Measurements from ENCODE around the gene DMD. TPM values are rescaled to one million over a fixed set of nuclear protein-coding genes. Genes with fewer than 3 reads are reported as not detected.

DMD gene
- total RNA-seq, 1 experiment from 2014 or later = 47.2 TPM

- no peaks in the 10 kb centered on the region for H3K27me3 ChIP-seq (replicated peaks; ENCODE audit: control insufficient read depth, insufficient read depth, low read length)
- Mint-ChIP-seq H3K27ac (ENCODE audit: unreplicated experiment) (no peak overlapping the region), H3K4me1 (ENCODE audit: low read depth, unreplicated experiment) (no peaks in the 10 kb centered on the region), H3K36me3 (ENCODE audit: insufficient read depth, unreplicated experiment) (peaks cover 30% of the 10 kb centered on the region), H3K4me3 (ENCODE audit: unreplicated experiment) (no peak overlapping the region), H3K27me3 (ENCODE audit: insufficient read depth, unreplicated experiment) (no peaks in the 10 kb centered on the region), H3K9me3 (ENCODE audit: unreplicated experiment) (no peaks in the 10 kb centered on the region)
- DNase-seq = no peak
- intact Hi-C loops (cut with micrococcal nuclease; ENCODE audit: unreplicated experiment) = no loop called here
- H3K4me1 ChIP-seq = no peaks in the 10 kb centered on the region
- no peaks in the 10 kb centered on the region for H3K9me3 ChIP-seq
- no peaks in the 10 kb centered on the region for H3K36me3 ChIP-seq (ENCODE audit: control insufficient read depth, insufficient read depth, low read length)
- H3K4me3 ChIP-seq (ENCODE audit: low read depth, low read length) = no peak overlapping the region
- POLR2A ChIA-PET = no interaction called here
- no TSS peak for BruUV-seq (replicated peaks)
- CTCF ChIA-PET = no interaction called here
- TF ChIP-seq, protein P1, sequence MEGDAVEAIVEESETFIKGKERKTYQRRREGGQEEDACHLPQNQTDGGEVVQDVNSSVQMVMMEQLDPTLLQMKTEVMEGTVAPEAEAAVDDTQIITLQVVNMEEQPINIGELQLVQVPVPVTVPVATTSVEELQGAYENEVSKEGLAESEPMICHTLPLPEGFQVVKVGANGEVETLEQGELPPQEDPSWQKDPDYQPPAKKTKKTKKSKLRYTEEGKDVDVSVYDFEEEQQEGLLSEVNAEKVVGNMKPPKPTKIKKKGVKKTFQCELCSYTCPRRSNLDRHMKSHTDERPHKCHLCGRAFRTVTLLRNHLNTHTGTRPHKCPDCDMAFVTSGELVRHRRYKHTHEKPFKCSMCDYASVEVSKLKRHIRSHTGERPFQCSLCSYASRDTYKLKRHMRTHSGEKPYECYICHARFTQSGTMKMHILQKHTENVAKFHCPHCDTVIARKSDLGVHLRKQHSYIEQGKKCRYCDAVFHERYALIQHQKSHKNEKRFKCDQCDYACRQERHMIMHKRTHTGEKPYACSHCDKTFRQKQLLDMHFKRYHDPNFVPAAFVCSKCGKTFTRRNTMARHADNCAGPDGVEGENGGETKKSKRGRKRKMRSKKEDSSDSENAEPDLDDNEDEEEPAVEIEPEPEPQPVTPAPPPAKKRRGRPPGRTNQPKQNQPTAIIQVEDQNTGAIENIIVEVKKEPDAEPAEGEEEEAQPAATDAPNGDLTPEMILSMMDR (IDR thresholded peaks at IDR 0.05; ENCODE audit: insufficient read depth in 1 of 2, low read depth in 1 of 2, low read length in 1 of 2, severe bottlenecking in 1 of 2, unreplicated experiment in 1 of 2) = no peak
These were observed 2057.8 kb downstream of the DMD start for GRCh38 chrX:31153475-31154047.

- no peaks in the 10 kb centered on the region for H3K27me3 Mint-ChIP-seq (ENCODE audit: insufficient read depth, unreplicated experiment)
- TF ChIP-seq, protein P1 (IDR thresholded peaks at IDR 0.05; ENCODE audit: insufficient read depth in 1 of 2, low read depth in 1 of 2, low read length in 1 of 2, severe bottlenecking in 1 of 2, unreplicated experiment in 1 of 2) = no peak
- no peak overlapping the region for H3K4me3 ChIP-seq (ENCODE audit: low read depth, low read length)
- BruUV-seq (replicated peaks) = no TSS peak
- no peaks in the 10 kb centered on the region for H3K36me3 ChIP-seq (ENCODE audit: control insufficient read depth, insufficient read depth, low read length)
- H3K9me3 ChIP-seq = no peaks in the 10 kb centered on the region
- intact Hi-C loops (cut with micrococcal nuclease; ENCODE audit: unreplicated experiment) = no loop called here
- no peak overlapping the region for H3K4me3 Mint-ChIP-seq (ENCODE audit: unreplicated experiment)
- H3K36me3 Mint-ChIP-seq (ENCODE audit: insufficient read depth, unreplicated experiment) = peaks cover 53% of the 10 kb centered on the region
- H3K4me1 ChIP-seq = no peaks in the 10 kb centered on the region
- CTCF ChIA-PET = no interaction called here
- no peaks in the 10 kb centered on the region for H3K4me1 Mint-ChIP-seq (ENCODE audit: low read depth, unreplicated experiment)
- H3K27me3 ChIP-seq (replicated peaks; ENCODE audit: control insufficient read depth, insufficient read depth, low read length) = no peaks in the 10 kb centered on the region
- no peaks in the 10 kb centered on the region for H3K9me3 Mint-ChIP-seq (ENCODE audit: unreplicated experiment)
- H3K27ac Mint-ChIP-seq (ENCODE audit: unreplicated experiment) = no peak overlapping the region
- POLR2A ChIA-PET = no interaction called here
- DNase-seq = no peak
These were observed 2064.2 kb downstream of the DMD start for GRCh38 chrX:31147175-31147574.

DNA sequence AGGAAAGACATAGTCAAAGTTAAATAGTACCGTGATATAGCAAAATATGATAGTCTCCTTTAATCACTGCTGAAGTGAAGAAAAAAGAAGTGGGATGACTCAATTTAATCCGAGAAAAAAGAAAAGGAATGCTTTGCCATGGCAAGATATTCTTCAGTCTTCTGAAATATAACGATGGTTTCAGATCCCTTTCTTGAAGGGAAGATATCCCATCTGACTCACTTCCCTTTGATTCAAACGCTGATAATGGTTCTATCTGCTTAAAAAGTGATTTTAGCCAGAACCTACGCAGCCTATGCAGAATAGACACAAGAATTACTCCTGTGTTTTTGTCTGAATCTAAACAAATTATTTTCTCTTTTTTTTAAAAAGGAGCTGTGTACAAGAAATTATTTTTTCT is 2071.4 kb downstream of the DMD start:
- H3K4me3 Mint-ChIP-seq (ENCODE audit: unreplicated experiment) = no peak overlapping the region
- intact Hi-C loops (cut with micrococcal nuclease; ENCODE audit: unreplicated experiment) = no loop called here
- no peaks in the 10 kb centered on the region for H3K27me3 Mint-ChIP-seq (ENCODE audit: insufficient read depth, unreplicated experiment)

More for the DNA sequence above, 2071.4 kb downstream of the DMD start:
- Histone ChIP-seq H3K27me3 (replicated peaks; ENCODE audit: control insufficient read depth, insufficient read depth, low read length) (no peaks in the 10 kb centered on the region), H3K4me3 (ENCODE audit: low read depth, low read length) (no peak overlapping the region), H3K36me3 (ENCODE audit: control insufficient read depth, insufficient read depth, low read length) (no peaks in the 10 kb centered on the region), H3K4me1 (no peaks in the 10 kb centered on the region), H3K9me3 (no peaks in the 10 kb centered on the region)
- H3K9me3 Mint-ChIP-seq (ENCODE audit: unreplicated experiment) = no peaks in the 10 kb centered on the region
- ChIA-PET CTCF (no interaction called here), POLR2A (no interaction called here)
- DNase-seq = no peak
- H3K4me1 Mint-ChIP-seq (ENCODE audit: low read depth, unreplicated experiment) = no peaks in the 10 kb centered on the region
- peaks cover 41% of the 10 kb centered on the region for H3K36me3 Mint-ChIP-seq (ENCODE audit: insufficient read depth, unreplicated experiment)
- TF ChIP-seq, protein P1 (IDR thresholded peaks at IDR 0.05; ENCODE audit: insufficient read depth in 1 of 2, low read depth in 1 of 2, low read length in 1 of 2, severe bottlenecking in 1 of 2, unreplicated experiment in 1 of 2) = no peak
- no TSS peak for BruUV-seq (replicated peaks)
- H3K27ac Mint-ChIP-seq (ENCODE audit: unreplicated experiment) = no peak overlapping the region

All from Caco-2 (cell line).